HL-60 (cell line): ENCODE results near the gene CDK17.

Source experiments
- DNase-seq, 2 experiments: peaks; one replicate each; pipeline ENCODE4 v3.0.0-alpha.2; 2010 to 2020; ENCODE audit warnings: low read depth in 1 of 2, low spot score in 1 of 2
- H3K27ac ChIP-seq: fragments of 250-450 bp; sonication (Bioruptor Pico); replicated peaks from 2 replicates; pipeline ENCODE4 v1.5.1; 2020; ENCODE audit warnings: mild to moderate bottlenecking, moderate library complexity
- H3K27me3 ChIP-seq: fragments of 250-450 bp; sonication (Bioruptor Pico); 2 replicates; pipeline ENCODE4 v1.5.1; 2021; ENCODE audit warnings: mild to moderate bottlenecking, moderate library complexity; ENCODE audit not compliant: insufficient read depth, poor library complexity, severe bottlenecking
- H3K4me3 ChIP-seq: replicated peaks from 2 replicates; pipeline ENCODE4 v1.5.1; 2011; ENCODE audit warnings: mild to moderate bottlenecking, control low read depth, low read length; ENCODE audit not compliant: insufficient read depth
- CTCF ChIP-seq: IDR thresholded peaks from one replicate; pipeline ENCODE4 v1.5.1; 2011; ENCODE audit warnings: low read length, control low read depth, inconsistent platforms; ENCODE audit not compliant: insufficient read depth
- GABPA ChIP-seq: IDR thresholded peaks from 2 replicates; pipeline ENCODE4 v1.6.1; 2012; ENCODE audit warnings: low read depth
- POLR2AphosphoS5 ChIP-seq: IDR thresholded peaks from 2 replicates; pipeline ENCODE4 v1.6.1; 2012; ENCODE audit warnings: low read depth
- REST ChIP-seq: IDR thresholded peaks from 2 replicates; pipeline ENCODE4 v1.6.1; 2012; ENCODE audit warnings: low read depth; ENCODE audit not compliant: insufficient replicate concordance
- SPI1 ChIP-seq: IDR thresholded peaks from 2 replicates; pipeline ENCODE4 v1.6.1; 2012; ENCODE audit warnings: low read depth, mild to moderate bottlenecking, borderline replicate concordance

CDK17 gene

GRCh38 chr12:96416033-96416799 lies 16.0 kb upstream of the CDK17 start:
- H3K27me3 ChIP-seq, result no peaks in the 10 kb centered on the region
- H3K4me3 ChIP-seq, result no peak overlapping the region
- TF ChIP-seq SPI1 (no peak), CTCF (no peak), GABPA (no peak), REST (no peak), POLR2AphosphoS5 (no peak)
- DNase-seq, result peak; percentile 74 to 90
- peak overlapping the region; percentile 55 for H3K27ac ChIP-seq

- no peak for TF ChIP-seq SPI1
- TF ChIP-seq GABPA, result no peak
- no peak for TF ChIP-seq REST
- no peak for TF ChIP-seq CTCF
- TF ChIP-seq POLR2AphosphoS5, result no peak
- H3K27me3 ChIP-seq, result no peaks in the 10 kb centered on the region
- DNase-seq, result no peak
- no peak overlapping the region for H3K4me3 ChIP-seq
- no peak overlapping the region for H3K27ac ChIP-seq
Measured at GRCh38 chr12:96414637-96415036, 14.4 kb upstream of the CDK17 start.

GRCh38 chr12:96412431-96412830 lies 12.2 kb upstream of the CDK17 start:
- TF ChIP-seq SPI1 (no peak), POLR2AphosphoS5 (no peak), REST (no peak), GABPA (no peak), CTCF (no peak)
- Histone ChIP-seq H3K4me3 (no peak overlapping the region), H3K27me3 (no peaks in the 10 kb centered on the region), H3K27ac (no peak overlapping the region)
- DNase-seq, result no peak
